Stimulated activated CD8-positive, alpha-beta memory T cell treated with anti-CD3 and anti-CD28 coated beads, Interleukin-4, amount 100 ng/mL, for 48 hours (primary cell): ENCODE data around the gene OR4K13.

Experiments
- DNase-seq: peaks from one replicate; pipeline ENCODE4 v3.0.0-alpha.2; 2020

The OR4K13 gene, protein sequence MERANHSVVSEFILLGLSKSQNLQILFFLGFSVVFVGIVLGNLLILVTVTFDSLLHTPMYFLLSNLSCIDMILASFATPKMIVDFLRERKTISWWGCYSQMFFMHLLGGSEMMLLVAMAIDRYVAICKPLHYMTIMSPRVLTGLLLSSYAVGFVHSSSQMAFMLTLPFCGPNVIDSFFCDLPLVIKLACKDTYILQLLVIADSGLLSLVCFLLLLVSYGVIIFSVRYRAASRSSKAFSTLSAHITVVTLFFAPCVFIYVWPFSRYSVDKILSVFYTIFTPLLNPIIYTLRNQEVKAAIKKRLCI

DNA sequence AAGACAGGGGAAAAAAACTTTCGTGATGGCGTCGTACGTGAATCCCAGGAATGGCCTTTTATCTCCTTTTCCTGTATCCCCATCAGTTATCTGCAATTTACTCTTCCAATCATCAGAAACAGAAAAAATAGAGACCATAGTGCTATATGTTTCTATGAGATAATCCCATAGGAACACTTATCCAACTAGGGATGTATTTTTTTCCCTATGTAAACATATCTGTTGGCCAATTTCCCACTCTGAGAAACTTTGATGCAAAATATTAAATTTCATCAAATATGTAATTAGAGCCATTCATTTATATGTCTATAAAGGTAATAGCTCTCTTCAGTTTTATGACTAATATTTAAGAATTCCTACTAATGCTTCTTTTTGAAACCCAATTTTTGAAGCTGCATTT is at the start of gene OR4K13:
OR4K13 (minus strand) TSS at position 101 of the 400 bp plus-strand sequence. CDS start 1,280 bp downstream, outside the sequence.
- no peak for DNase-seq

GRCh38 chr14:20059745-20060144 is 23.9 kb upstream of the OR4K13 start, which contains the start of gene OR4L1:
Gene OR4L1 (plus strand): TSS chr14:20060045. CDS start chr14:20060045, 0 bp downstream.
- DNase-seq, result no peak

DNA sequence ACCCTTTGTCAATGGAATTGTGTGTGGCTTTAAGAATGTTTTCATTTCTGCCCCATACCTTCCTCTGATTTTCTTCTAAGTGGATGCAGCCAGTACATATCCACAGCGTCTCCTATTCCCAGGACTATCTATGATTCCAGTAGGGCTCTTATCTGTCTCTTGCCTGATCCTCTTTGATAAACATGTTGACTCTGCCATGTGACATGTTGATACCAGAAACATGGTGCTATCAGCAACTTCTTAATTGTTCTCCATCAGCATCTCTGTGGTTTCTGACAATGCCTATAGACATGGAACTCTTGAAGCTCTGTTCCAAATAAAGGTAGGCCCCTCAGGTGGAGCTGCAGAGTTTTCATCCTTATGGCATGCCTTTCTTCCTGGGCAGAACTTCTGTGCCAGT is 12.4 kb upstream of the OR4K13 start:
- no peak for DNase-seq

GRCh38 chr14:20044243-20044642 is 8.4 kb upstream of the OR4K13 start:
- DNase-seq, result no peak

DNA sequence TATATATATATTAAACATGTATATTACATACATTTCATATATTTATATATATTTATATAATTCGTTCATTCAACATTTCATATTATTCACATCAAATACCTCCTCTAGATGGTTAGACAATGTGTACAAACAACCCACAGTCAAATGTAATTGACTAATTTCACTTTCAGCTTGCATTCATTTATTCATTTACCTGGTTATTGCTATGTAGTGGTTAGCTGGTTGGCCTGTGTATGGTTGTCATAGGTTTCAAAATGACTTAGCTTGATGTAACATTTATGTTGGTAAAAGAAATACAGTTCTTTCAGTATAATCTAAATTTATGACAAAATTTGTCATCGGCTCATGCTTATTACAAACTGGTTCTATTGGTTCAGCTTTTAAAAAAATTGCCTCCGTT is 389 bp downstream of the OR4K13 start:
- no peak for DNase-seq

- no peak for DNase-seq
Measured at GRCh38 chr14:20031058-20031457, 4.8 kb downstream of the OR4K13 start.

- no peak for DNase-seq
Measured at GRCh38 chr14:20019257-20019865, 16.5 kb downstream of the OR4K13 start, which contains the start of gene OR4K14. Gene OR4K14 (minus strand): TSS chr14:20019307. CDS start chr14:20015193, 4,114 bp downstream.

- no peak for DNase-seq
Measured at GRCh38 chr14:20008156-20008555, 27.7 kb downstream of the OR4K13 start.

DNA sequence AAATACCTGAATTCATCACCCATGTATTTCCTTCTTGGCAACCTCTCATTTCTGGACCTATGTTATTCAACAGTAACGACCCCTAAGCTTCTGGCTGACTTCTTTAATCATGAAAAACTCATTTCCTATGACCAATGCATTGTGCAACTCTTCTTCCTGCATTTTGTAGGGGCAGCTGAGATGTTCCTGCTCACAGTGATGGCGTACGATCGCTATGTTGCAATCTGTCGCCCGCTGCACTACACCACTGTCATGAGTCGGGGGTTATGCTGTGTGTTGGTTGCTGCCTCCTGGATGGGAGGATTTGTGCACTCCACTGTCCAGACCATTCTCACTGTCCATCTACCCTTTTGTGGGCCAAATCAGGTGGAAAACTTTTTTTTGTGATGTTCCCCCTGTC is 33.5 kb downstream of the OR4K13 start:
- no peak for DNase-seq

GRCh38 chr14:20001863-20002262 is 34.0 kb downstream of the OR4K13 start, which contains the start of gene OR4Q2:
Gene OR4Q2 (plus strand): TSS chr14:20002163.
- DNase-seq, result no peak

DNA sequence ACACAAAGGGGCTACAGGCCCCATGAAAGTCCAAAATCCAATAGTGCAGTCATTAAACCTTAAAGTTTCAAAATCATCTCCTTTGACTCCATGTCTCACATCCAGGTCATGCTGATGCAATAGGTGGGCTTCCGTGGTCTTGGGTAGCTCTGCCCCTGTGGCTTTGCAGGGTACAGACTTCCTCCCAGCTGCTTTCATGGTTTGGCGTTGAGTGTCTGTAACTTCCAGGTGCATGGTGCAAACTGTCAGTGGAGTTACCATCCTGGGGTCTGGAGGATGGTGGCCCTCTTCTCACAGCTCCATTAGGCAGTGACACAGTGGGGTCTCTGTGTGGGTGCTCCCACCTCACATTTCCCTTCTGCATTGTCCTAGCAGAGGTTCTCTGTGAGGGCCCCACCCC is 42.4 kb downstream of the OR4K13 start:
- no peak for DNase-seq
